Measurements from ENCODE around the gene LRMDA.

- no peak for TF ChIP-seq CTCF (IDR thresholded peaks at IDR 0.05)
- TF ChIP-seq POLR2A (IDR thresholded peaks at IDR 0.05) = no peak
These were observed 448.8 kb downstream of the LRMDA start for GRCh38 chr10:75880031-75880775.

Data from adrenal gland (tissue), 5 donors.